PC-3 (cell line): ENCODE results near the gene SHISA2.

Source experiments
- CTCF ChIP-seq: fragments of 300-600 bp; sonication (generic); conservative IDR thresholded peaks from 2 replicates; pipeline ENCODE4 v1.5.1; 2017; ENCODE audit warnings: antibody characterized with exemption, low read depth, mild to moderate bottlenecking, low read length
- EZH2 ChIP-seq: fragments of 300-600 bp; sonication (generic); IDR thresholded peaks from one replicate; pipeline ENCODE4 v1.6.1; 2017; ENCODE audit warnings: antibody characterized with exemption, mild to moderate bottlenecking, low read length; ENCODE audit not compliant: unreplicated experiment

GRCh38 chr13:26036383-26036782 lies 15.4 kb downstream of the SHISA2 start:
- TF ChIP-seq CTCF: no peak
- TF ChIP-seq EZH2: no peak
